GM12878 (cell line): ENCODE results near the gene SDK2. TPM values are rescaled to one million over a fixed set of nuclear protein-coding genes. Genes with fewer than 3 reads are reported as not detected.

Source experiments
- CBX5 ChIP-seq: sonication (generic); IDR thresholded peaks from 2 replicates; pipeline ENCODE4 v1.6.1; 2016; ENCODE audit warnings: low read depth, moderate library complexity, mild to moderate bottlenecking, inconsistent platforms
- EED ChIP-seq: sonication (generic); IDR thresholded peaks from 2 replicates; pipeline ENCODE4 v1.6.1; 2016; ENCODE audit warnings: antibody characterized with exemption, low read depth
- NKRF ChIP-seq: fragments of 450-650 bp; conservative IDR thresholded peaks from 2 replicates; pipeline ENCODE4 v1.6.1; 2017; ENCODE audit warnings: mild to moderate bottlenecking, moderate library complexity
- SKIL ChIP-seq: fragments of 450-650 bp; IDR thresholded peaks from 2 replicates; pipeline ENCODE4 v1.6.1; 2017; ENCODE audit warnings: mild to moderate bottlenecking, low read depth, inconsistent platforms; ENCODE audit not compliant: poor library complexity, severe bottlenecking
- SREBF2 ChIP-seq: IDR thresholded peaks from 2 replicates; pipeline ENCODE4 v1.6.1; 2012; ENCODE audit warnings: mild to moderate bottlenecking, low read length
- ZNF24 ChIP-seq: fragments of 450-650 bp; IDR thresholded peaks from 2 replicates; pipeline ENCODE4 v1.6.1; 2017; ENCODE audit warnings: antibody characterized with exemption, mild to moderate bottlenecking
- polyA plus RNA-seq, 11 experiments: library from polyadenylated mRNA; depleted of rRNA in 4 of 11; unstranded in 6 of 11; stranded (reverse) in 5 of 11; fragments of >200 nt; fragmentation: Nextera tagmentation in 4 of 11; fragmentation: Illumina TruSeq in 1 of 11; extraction: Ambion mirVana in 4 of 11; extraction: Trizol in 1 of 11; gene quantifications; 1 replicate in 1 of 11; 2 replicates in 10 of 11; pipeline versions ENCODE4 v1.2.1 to v1.2.3, GENCODE V29; 2011 to 2016; ENCODE audit warnings: inconsistent platforms in 2 of 11, missing spikeins in 2 of 11, low read depth in 1 of 11
- total RNA-seq, 4 experiments: library from RNA; depleted of rRNA in 3 of 4; stranded (reverse); fragments of >200 nt in 3 of 4; fragmentation: Illumina TruSeq in 1 of 4; extraction: Trizol in 1 of 4; gene quantifications; 2 replicates each; pipeline versions ENCODE4 v1.2.1 to v1.2.3, GENCODE V29; 2013 to 2021
- TF ChIP-seq, protein P1 (sequence below): fragments of 450-650 bp; IDR thresholded peaks from 2 replicates; pipeline ENCODE4 v1.6.1; 2018; ENCODE audit warnings: mild to moderate bottlenecking, low read depth, moderate library complexity; ENCODE audit not compliant: partially characterized antibody
- TF ChIP-seq, protein P2 (sequence below): fragments of 450-650 bp; IDR thresholded peaks from 2 replicates; pipeline ENCODE4 v1.6.1; 2017; ENCODE audit warnings: mild to moderate bottlenecking, moderate library complexity

SDK2 gene
- total and polyA plus RNA-seq, 10 of the 15 experiments (the other 5 are each of a cell fraction or from before 2014, with no cell fraction given): 0.03 to 0.08 (median 0.03) TPM; not detected in 7

- TF ChIP-seq, protein P1, sequence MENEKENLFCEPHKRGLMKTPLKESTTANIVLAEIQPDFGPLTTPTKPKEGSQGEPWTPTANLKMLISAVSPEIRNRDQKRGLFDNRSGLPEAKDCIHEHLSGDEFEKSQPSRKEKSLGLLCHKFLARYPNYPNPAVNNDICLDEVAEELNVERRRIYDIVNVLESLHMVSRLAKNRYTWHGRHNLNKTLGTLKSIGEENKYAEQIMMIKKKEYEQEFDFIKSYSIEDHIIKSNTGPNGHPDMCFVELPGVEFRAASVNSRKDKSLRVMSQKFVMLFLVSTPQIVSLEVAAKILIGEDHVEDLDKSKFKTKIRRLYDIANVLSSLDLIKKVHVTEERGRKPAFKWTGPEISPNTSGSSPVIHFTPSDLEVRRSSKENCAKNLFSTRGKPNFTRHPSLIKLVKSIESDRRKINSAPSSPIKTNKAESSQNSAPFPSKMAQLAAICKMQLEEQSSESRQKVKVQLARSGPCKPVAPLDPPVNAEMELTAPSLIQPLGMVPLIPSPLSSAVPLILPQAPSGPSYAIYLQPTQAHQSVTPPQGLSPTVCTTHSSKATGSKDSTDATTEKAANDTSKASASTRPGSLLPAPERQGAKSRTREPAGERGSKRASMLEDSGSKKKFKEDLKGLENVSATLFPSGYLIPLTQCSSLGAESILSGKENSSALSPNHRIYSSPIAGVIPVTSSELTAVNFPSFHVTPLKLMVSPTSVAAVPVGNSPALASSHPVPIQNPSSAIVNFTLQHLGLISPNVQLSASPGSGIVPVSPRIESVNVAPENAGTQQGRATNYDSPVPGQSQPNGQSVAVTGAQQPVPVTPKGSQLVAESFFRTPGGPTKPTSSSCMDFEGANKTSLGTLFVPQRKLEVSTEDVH: no peak
- TF ChIP-seq NKRF (no peak), CBX5 (no peak), SKIL (no peak), EED (no peak), ZNF24 (no peak), SREBF2 (no peak)
- TF ChIP-seq, protein P2, sequence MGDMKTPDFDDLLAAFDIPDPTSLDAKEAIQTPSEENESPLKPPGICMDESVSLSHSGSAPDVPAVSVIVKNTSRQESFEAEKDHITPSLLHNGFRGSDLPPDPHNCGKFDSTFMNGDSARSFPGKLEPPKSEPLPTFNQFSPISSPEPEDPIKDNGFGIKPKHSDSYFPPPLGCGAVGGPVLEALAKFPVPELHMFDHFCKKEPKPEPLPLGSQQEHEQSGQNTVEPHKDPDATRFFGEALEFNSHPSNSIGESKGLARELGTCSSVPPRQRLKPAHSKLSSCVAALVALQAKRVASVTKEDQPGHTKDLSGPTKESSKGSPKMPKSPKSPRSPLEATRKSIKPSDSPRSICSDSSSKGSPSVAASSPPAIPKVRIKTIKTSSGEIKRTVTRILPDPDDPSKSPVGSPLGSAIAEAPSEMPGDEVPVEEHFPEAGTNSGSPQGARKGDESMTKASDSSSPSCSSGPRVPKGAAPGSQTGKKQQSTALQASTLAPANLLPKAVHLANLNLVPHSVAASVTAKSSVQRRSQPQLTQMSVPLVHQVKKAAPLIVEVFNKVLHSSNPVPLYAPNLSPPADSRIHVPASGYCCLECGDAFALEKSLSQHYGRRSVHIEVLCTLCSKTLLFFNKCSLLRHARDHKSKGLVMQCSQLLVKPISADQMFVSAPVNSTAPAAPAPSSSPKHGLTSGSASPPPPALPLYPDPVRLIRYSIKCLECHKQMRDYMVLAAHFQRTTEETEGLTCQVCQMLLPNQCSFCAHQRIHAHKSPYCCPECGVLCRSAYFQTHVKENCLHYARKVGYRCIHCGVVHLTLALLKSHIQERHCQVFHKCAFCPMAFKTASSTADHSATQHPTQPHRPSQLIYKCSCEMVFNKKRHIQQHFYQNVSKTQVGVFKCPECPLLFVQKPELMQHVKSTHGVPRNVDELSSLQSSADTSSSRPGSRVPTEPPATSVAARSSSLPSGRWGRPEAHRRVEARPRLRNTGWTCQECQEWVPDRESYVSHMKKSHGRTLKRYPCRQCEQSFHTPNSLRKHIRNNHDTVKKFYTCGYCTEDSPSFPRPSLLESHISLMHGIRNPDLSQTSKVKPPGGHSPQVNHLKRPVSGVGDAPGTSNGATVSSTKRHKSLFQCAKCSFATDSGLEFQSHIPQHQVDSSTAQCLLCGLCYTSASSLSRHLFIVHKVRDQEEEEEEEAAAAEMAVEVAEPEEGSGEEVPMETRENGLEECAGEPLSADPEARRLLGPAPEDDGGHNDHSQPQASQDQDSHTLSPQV: no peak
Measured at GRCh38 chr17:73411313-73411747, 232.9 kb downstream of the SDK2 start (continued).
